SK-N-SH (cell line): ENCODE data around the gene FAM53A.

ENCODE experiments used
- CTCF ChIP-seq: fragments of 200-600 bp; sonication (generic); IDR thresholded peaks from 2 replicates; pipeline ENCODE4 v1.6.1; 2017; ENCODE audit warnings: antibody characterized with exemption, mild to moderate bottlenecking, moderate library complexity
- EZH2phosphoT487 ChIP-seq: fragments of 200-600 bp; sonication (generic); IDR thresholded peaks from 2 replicates; pipeline ENCODE4 v1.6.1; 2017; ENCODE audit warnings: low read depth, mixed run types, mild to moderate bottlenecking, antibody characterized with exemption, moderate library complexity, borderline replicate concordance
- JUND ChIP-seq: IDR thresholded peaks from 2 replicates; pipeline ENCODE4 v1.4.0; 2012
- MEF2A ChIP-seq: IDR thresholded peaks from 2 replicates; pipeline ENCODE4 v1.4.0; 2012; ENCODE audit warnings: low read depth, borderline replicate concordance
- MXI1 ChIP-seq: IDR thresholded peaks from 2 replicates; pipeline ENCODE4 v1.6.1; 2012; ENCODE audit warnings: mild to moderate bottlenecking, low read depth, low read length, improper control_type of control experiment
- NRF1 ChIP-seq: IDR thresholded peaks from 2 replicates; pipeline ENCODE4 v1.6.1; 2012; ENCODE audit warnings: low read depth, mild to moderate bottlenecking, low read length
- RCOR1 ChIP-seq: fragments of 150-350 bp; IDR thresholded peaks from 2 replicates; pipeline ENCODE4 v1.6.1; 2017; ENCODE audit warnings: antibody characterized with exemption, low read length
- REST ChIP-seq: IDR thresholded peaks from 2 replicates; pipeline ENCODE4 v1.6.1; 2012; ENCODE audit warnings: mild to moderate bottlenecking, low read depth, low read length, moderate library complexity
- TAF1 ChIP-seq: IDR thresholded peaks from 2 replicates; pipeline ENCODE4 v1.6.1; 2012; ENCODE audit warnings: low read depth, mild to moderate bottlenecking, low read length, moderate library complexity, borderline replicate concordance
- USF2 ChIP-seq: fragments of 150-350 bp; IDR thresholded peaks from 2 replicates; pipeline ENCODE4 v1.6.1; 2017; ENCODE audit warnings: antibody characterized with exemption, low read length, low read depth, borderline replicate concordance

GRCh38 chr4:1596393-1596792 is 87.7 kb downstream of the FAM53A start:
- TF ChIP-seq REST, result no peak
- TF ChIP-seq CTCF, result no peak
- no peak for TF ChIP-seq NRF1
- no peak for TF ChIP-seq USF2
- no peak for TF ChIP-seq EZH2phosphoT487
- TF ChIP-seq MEF2A, result no peak
- TF ChIP-seq TAF1, result no peak
- TF ChIP-seq RCOR1, result no peak
- TF ChIP-seq MXI1, result no peak
- no peak for TF ChIP-seq JUND
